Vagina (tissue), 2 donors: ENCODE measurements around the gene RMND1.

Experiments used
- POLR2AphosphoS5 ChIP-seq, 2 donors: sonication (generic); formaldehyde crosslinking; IDR thresholded peaks; one replicate each; pipeline ENCODE4 v1.9.0; 2017; ENCODE audit warnings: antibody characterized with exemption in 2 of 2, mild to moderate bottlenecking in 2 of 2, low read depth in 1 of 2; ENCODE audit not compliant: insufficient read depth in 1 of 2
- TF ChIP-seq, protein P1 (sequence below), 3 experiments: fragments of 450-650 bp in 2 of 3; fragments of 200-600 bp in 1 of 3; sonication (generic) in 1 of 3; IDR thresholded peaks; one replicate each; pipeline ENCODE4 v1.5.1; 2017 to 2019; ENCODE audit warnings: antibody characterized with exemption in 3 of 3, mild to moderate bottlenecking in 2 of 3, moderate library complexity in 2 of 3

DNA sequence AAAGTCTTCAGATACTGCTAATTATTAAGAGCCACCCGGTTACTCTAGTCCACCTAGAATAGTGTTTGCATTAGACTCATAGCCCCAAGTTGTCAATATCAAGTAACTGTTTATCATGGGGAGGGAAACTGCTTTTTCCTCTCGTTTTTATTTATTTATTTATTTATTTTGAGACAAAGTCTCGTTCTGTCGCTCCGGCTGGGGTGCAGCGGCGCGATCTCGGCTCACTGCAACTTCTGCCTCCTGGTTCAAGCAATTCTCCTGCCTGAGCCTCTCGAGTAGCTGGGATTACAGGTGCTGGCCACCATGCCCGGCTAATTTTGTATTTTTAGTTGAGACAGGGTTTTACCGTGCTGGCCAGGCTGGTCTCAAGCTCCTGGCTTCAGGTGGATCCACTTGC is 25.8 kb upstream of the RMND1 start:
- TF ChIP-seq, protein P1, sequence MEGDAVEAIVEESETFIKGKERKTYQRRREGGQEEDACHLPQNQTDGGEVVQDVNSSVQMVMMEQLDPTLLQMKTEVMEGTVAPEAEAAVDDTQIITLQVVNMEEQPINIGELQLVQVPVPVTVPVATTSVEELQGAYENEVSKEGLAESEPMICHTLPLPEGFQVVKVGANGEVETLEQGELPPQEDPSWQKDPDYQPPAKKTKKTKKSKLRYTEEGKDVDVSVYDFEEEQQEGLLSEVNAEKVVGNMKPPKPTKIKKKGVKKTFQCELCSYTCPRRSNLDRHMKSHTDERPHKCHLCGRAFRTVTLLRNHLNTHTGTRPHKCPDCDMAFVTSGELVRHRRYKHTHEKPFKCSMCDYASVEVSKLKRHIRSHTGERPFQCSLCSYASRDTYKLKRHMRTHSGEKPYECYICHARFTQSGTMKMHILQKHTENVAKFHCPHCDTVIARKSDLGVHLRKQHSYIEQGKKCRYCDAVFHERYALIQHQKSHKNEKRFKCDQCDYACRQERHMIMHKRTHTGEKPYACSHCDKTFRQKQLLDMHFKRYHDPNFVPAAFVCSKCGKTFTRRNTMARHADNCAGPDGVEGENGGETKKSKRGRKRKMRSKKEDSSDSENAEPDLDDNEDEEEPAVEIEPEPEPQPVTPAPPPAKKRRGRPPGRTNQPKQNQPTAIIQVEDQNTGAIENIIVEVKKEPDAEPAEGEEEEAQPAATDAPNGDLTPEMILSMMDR (IDR thresholded peaks at IDR 0.05) = no peak
- TF ChIP-seq POLR2AphosphoS5 (IDR thresholded peaks at IDR 0.05; ENCODE audit: insufficient read depth in 1 of 2, low read depth in 1 of 2) = no peak
